ENCODE measurements around the gene COPS3.

The COPS3 gene

DNA sequence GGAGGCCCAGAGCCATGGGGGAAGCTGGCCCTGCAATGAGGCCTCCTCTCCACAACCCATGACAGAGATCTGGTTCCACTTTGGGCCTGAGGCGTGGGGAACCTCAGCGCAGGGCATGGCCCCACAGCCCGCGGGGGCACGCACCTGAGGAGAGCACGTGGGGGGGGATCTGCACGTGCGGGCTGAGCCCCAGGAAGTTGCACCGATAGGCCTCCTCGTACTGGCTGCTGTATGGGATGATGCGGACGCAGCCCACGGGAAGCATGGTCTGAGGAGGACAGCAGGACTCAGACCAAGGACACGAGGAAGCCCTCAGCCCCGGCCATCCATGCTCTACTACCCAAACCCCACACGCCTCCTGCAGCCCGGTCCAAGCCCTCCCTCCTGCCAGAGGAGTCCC is 64.8 kb downstream of the COPS3 start:
- Histone ChIP-seq H3K9me3 (ENCODE audit: control insufficient read depth, insufficient read depth, low read depth, low read length) (no peaks in the 10 kb centered on the region), H3K27ac (ENCODE audit: low read depth, low read length) (no peak overlapping the region), H3K4me1 (ENCODE audit: control insufficient read depth, insufficient read depth, low read length) (no peaks in the 10 kb centered on the region), H3K4me3 (ENCODE audit: low read depth, low read length) (no peak overlapping the region), H3K27me3 (ENCODE audit: control insufficient read depth, insufficient read depth, low read length) (no peaks in the 10 kb centered on the region), H3K9ac (ENCODE audit: low read length) (no peak overlapping the region), H3K36me3 (ENCODE audit: control insufficient read depth, insufficient read depth, low read length) (peaks cover 89% of the 10 kb centered on the region)

DNA sequence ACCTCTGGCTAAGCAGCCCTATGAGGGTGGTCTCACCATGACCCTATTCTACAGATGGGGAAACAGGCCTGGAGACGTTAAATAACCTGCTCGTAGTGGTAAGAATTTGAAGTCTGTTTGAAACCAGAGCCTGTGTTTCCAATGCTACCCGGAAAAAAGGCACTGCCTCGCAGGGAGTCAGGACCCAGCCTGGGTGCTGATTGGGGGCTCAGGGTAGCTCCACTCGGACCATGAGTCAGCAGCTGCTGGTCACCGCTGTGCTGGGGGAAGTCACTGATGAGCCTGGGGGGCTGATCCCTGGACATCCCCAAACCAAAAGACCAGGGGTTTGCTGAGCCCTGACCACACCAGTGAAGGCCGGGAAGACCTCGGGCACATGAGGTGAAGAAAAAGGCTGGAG is 65.5 kb downstream of the COPS3 start:
- no peaks in the 10 kb centered on the region for H3K27me3 ChIP-seq (ENCODE audit: control insufficient read depth, insufficient read depth, low read length)
- no peaks in the 10 kb centered on the region for H3K4me1 ChIP-seq (ENCODE audit: control insufficient read depth, insufficient read depth, low read length)
- H3K27ac ChIP-seq (ENCODE audit: low read depth, low read length) = no peak overlapping the region
- H3K9me3 ChIP-seq (ENCODE audit: control insufficient read depth, insufficient read depth, low read depth, low read length) = no peaks in the 10 kb centered on the region
- no peak overlapping the region for H3K4me3 ChIP-seq (ENCODE audit: low read depth, low read length)
- peaks cover 83% of the 10 kb centered on the region for H3K36me3 ChIP-seq (ENCODE audit: control insufficient read depth, insufficient read depth, low read length)
- no peak overlapping the region for H3K9ac ChIP-seq (ENCODE audit: low read length)

DNA sequence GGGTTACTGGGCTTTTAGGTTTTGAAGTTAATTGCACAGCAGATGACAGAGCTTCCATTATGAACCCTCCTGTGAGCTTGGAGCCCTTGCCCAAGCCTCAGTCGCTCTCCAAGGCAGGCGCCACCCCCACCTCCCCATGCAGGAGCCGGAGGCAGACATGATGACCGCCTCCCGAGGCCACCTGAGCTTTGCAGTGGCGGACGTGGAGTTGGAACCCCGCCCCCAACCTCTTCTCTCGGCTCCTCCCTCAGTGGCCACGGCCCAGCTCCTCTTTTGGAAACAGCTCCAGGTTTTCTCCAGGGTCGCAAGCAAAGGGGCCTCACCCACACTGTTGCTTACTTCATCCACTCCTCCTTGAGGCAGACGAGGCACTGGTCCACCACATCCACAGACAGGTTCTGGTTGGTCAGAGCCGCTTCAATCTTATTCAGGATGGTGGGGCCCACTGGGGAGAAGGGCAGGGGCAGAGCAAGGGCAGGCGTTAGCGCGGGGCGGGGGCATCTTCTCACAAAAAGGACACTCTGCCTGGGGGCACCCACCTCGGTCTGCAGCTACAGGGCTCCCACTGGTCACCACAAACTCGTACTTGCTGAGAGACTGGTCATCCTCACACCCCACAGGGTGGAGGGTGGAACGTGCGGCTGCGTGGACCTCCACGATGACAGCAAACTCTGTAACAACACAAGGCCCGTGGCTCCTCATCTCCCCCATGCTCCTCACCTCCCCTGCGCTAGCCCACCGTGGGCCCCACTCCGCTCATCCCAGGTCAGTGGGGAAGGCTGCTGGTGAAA is 66.2 kb downstream of the COPS3 start:
- Histone ChIP-seq H3K27me3 (ENCODE audit: control insufficient read depth, insufficient read depth, low read length) (no peaks in the 10 kb centered on the region), H3K4me1 (ENCODE audit: control insufficient read depth, insufficient read depth, low read length) (no peaks in the 10 kb centered on the region), H3K27ac (ENCODE audit: low read depth, low read length) (no peak overlapping the region), H3K4me3 (ENCODE audit: low read depth, low read length) (no peak overlapping the region), H3K9me3 (ENCODE audit: control insufficient read depth, insufficient read depth, low read depth, low read length) (no peaks in the 10 kb centered on the region), H3K36me3 (ENCODE audit: control insufficient read depth, insufficient read depth, low read length) (peaks cover 76% of the 10 kb centered on the region), H3K9ac (ENCODE audit: low read length) (no peak overlapping the region)

DNA sequence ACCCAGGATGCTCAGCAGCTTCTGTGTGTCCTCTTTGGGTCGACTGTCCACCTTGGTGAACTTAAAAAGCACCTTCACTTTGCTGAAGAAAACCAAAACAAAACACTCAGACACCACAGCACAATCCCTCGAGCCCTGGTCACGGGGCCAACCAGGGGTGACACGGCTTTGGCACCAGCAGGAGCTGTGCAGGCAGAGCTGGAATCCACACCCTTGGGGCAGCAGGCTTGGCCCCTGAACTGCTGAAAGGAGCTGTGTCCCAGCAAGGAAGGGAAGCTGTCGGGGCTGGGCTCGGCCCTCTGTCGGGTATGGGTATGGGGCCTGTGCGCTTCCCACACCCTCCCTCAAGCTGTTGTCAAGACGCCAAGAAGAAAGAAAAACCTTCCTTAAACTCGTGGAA is 67.3 kb downstream of the COPS3 start:
- H3K9me3 ChIP-seq (ENCODE audit: control insufficient read depth, insufficient read depth, low read depth, low read length) = no peaks in the 10 kb centered on the region
- H3K4me3 ChIP-seq (ENCODE audit: low read depth, low read length) = no peak overlapping the region
- no peak overlapping the region for H3K9ac ChIP-seq (ENCODE audit: low read length)
- H3K36me3 ChIP-seq (ENCODE audit: control insufficient read depth, insufficient read depth, low read length) = peaks cover 67% of the 10 kb centered on the region
- H3K27me3 ChIP-seq (ENCODE audit: control insufficient read depth, insufficient read depth, low read length) = no peaks in the 10 kb centered on the region
- H3K4me1 ChIP-seq (ENCODE audit: control insufficient read depth, insufficient read depth, low read length) = no peaks in the 10 kb centered on the region
- H3K27ac ChIP-seq (ENCODE audit: low read depth, low read length) = no peak overlapping the region

DNA sequence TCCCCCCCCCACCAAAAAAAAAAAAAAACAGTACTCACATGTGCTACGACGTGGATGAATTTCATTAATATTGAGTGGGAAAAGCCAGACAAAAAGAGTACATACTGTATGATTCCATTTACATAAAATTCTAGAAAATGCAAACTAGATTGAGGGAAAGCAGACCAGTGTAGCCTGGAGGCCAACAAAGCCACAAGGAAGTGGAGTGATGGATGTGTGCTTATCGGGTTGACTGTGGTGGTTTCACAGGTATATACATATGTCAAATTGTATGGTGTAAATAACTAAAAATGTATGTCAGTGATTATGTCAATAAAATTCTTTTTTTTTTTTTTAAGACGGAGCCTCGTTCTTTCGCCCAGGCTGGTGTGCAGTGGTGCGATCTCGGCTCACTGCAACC is 73.0 kb downstream of the COPS3 start:
- Histone ChIP-seq H3K36me3 (ENCODE audit: control insufficient read depth, insufficient read depth, low read length) (peaks cover 13% of the 10 kb centered on the region), H3K9ac (ENCODE audit: low read length) (no peak overlapping the region), H3K27ac (ENCODE audit: low read depth, low read length) (no peak overlapping the region), H3K9me3 (ENCODE audit: control insufficient read depth, insufficient read depth, low read depth, low read length) (0 out of 2 replicates have a peak, but pooled peaks cover 4% of the 10 kb centered on the region), H3K27me3 (ENCODE audit: control insufficient read depth, insufficient read depth, low read length) (no peaks in the 10 kb centered on the region), H3K4me1 (ENCODE audit: control insufficient read depth, insufficient read depth, low read length) (no peaks in the 10 kb centered on the region), H3K4me3 (ENCODE audit: low read depth, low read length) (no peak overlapping the region)

DNA sequence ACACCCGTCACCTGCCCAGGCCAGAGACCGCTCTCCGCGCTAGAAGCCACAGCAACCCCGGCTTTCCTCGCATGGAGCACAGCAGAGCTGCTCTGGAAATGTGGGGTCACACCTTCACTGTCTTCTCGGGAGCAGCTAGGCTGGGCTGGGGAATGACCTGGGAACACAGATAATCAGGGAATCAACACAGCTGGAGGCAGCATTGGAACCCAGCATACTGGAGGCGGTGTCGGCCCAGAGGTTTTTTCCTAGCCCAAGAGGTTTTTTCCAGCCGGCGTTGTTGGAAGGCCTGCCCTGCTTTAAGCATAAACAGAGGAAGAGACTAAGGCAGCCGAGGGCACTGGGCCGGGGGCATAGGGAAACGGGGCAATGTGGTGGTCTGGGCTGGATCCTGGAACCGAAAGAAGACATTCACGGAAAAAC is 74.1 kb downstream of the COPS3 start:
- H3K36me3 ChIP-seq (ENCODE audit: control insufficient read depth, insufficient read depth, low read length) = peaks cover 5% of the 10 kb centered on the region; the same call in 1 of the 2 replicates
- 0 out of 2 replicates have a peak, but pooled peaks cover 4% of the 10 kb centered on the region for H3K9me3 ChIP-seq (ENCODE audit: control insufficient read depth, insufficient read depth, low read depth, low read length)
- H3K27ac ChIP-seq (ENCODE audit: low read depth, low read length) = no peak overlapping the region
- no peaks in the 10 kb centered on the region for H3K4me1 ChIP-seq (ENCODE audit: control insufficient read depth, insufficient read depth, low read length)
- no peak overlapping the region for H3K4me3 ChIP-seq (ENCODE audit: low read depth, low read length)
- no peaks in the 10 kb centered on the region for H3K27me3 ChIP-seq (ENCODE audit: control insufficient read depth, insufficient read depth, low read length)
- H3K9ac ChIP-seq (ENCODE audit: low read length) = no peak overlapping the region

DNA sequence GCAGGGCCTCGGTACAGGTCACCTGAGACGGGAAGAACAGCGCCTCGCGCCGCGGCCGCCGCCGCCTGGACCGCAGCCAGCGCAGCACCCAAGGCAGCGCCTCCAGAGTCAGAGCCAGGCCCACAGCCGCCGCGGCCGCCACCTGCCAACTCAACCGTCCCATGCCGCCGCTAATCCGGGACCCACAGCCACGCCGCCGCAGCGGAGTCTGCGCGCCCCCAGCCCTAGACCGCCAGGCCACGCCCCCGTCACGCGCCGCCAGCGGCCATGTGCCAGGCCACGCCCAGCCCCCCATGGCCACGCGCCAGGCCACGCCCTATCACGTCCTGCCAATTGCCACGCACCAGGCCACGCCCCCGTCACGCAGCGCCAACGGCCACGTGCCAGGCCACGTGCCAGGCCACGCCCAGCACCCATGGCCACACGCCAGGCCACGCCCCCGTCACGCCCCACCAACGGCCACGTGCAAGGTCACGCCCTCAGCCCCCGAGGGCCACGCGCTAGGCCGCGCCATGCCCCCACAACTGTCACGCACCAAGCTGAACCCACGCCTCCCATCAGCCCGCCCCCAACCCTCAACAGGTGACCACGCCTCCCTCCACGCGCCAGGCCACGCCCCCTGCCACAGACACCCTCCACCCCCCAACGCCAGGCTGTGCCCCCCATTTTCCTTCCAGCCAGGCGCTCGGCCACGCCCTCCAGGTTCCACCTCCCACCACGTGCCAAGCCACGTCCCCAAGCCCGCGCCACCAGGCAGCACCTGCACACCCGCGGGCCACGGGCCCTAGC is 74.7 kb downstream of the COPS3 start, which contains the start of gene PLD6:
PLD6 (minus strand) TSS at position 210 of the 789 bp plus-strand sequence; CDS start at position 163, 47 bp downstream.
- Histone ChIP-seq H3K4me1 (ENCODE audit: control insufficient read depth, insufficient read depth, low read length) (no peaks in the 10 kb centered on the region), H3K27ac (ENCODE audit: low read depth, low read length) (no peak within 1 kb of the TSS), H3K9me3 (ENCODE audit: control insufficient read depth, insufficient read depth, low read depth, low read length) (0 out of 2 replicates have a peak, but pooled peaks cover 4% of the 10 kb centered on the region), H3K9ac (ENCODE audit: low read length) (no peak within 1 kb of the TSS), H3K27me3 (ENCODE audit: control insufficient read depth, insufficient read depth, low read length) (no peaks in the 10 kb centered on the region), H3K36me3 (ENCODE audit: control insufficient read depth, insufficient read depth, low read length) (peaks cover 1% of the 10 kb centered on the region; the same call in 1 of the 2 replicates), H3K4me3 (ENCODE audit: low read depth, low read length) (peak within 1 kb of the TSS; percentile 35; the same call in 1 of the 2 replicates)

DNA sequence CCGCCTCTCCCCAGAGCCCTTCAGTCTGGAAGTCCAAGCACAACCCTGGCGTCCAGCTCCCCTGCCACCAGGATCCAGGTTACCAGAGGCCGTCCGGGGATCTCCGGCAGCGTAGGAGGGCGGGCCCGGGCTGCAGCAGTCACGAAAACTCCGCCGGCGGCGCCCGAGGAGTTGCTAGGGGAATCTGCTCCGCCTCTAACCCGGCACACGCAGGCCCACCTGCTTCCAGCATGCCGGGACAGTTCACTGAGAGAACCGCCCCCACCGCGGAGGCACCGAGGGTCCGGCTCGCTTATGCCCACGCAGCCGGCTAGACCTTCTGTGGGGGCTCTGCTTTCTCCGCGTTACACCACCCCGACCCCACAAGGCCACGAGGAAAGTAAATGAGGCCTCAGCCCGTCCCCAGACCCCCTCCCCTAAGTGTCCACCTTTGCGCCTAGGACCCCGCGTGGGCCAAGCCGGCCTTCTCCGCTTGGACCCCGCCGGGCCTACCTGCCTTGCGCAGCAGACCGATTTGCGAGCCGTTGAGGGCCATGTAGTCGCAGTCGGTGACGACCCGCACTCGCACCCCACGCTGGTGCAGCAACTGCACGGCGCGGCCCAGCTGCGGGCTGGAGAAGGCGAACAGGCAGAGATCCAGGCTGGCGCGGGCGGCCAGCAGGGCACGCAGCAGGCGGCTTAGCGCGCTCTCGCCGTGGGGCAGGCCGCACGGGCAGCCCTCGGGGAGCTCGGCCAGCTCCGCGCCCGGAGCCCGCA is 75.5 kb downstream of the COPS3 start:
- Histone ChIP-seq H3K36me3 (ENCODE audit: control insufficient read depth, insufficient read depth, low read length) (no peaks in the 10 kb centered on the region), H3K9ac (ENCODE audit: low read length) (no peak overlapping the region), H3K4me1 (ENCODE audit: control insufficient read depth, insufficient read depth, low read length) (no peaks in the 10 kb centered on the region), H3K4me3 (ENCODE audit: low read depth, low read length) (peak overlapping the region; percentile 35; the same call in 1 of the 2 replicates), H3K27ac (ENCODE audit: low read depth, low read length) (no peak overlapping the region), H3K9me3 (ENCODE audit: control insufficient read depth, insufficient read depth, low read depth, low read length) (0 out of 2 replicates have a peak, but pooled peaks cover 4% of the 10 kb centered on the region), H3K27me3 (ENCODE audit: control insufficient read depth, insufficient read depth, low read length) (no peaks in the 10 kb centered on the region)

DNA sequence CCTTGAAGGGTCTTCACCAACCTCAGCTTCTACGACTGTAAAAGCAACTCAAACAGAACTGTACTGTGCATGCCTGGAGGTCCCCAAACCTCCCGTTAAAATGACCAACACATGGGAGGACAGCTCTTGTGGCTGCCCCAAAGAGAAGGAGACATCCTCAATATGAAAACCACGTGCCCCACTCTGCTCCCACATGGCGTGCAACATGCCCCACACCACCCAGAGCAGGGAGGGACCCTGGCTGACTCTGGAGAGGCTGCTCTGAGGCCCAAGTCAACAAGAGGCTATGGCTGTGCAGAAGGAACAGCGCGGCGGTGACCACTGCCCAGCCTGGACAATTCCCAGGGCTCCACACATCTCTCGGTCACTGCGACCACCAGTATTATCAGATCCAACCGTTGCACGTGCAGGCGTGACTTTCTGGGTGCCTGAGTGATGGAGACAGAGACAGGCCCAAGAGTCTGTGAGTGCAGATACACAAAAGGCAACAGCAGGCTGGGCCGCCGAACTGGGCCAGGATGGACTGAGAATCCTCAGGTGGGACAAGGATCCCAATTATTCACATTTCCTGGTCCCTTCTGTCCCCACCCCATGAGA is 76.3 kb downstream of the COPS3 start:
- no peaks in the 10 kb centered on the region for H3K36me3 ChIP-seq (ENCODE audit: control insufficient read depth, insufficient read depth, low read length)
- H3K4me3 ChIP-seq (ENCODE audit: low read depth, low read length) = no peak overlapping the region
- H3K27me3 ChIP-seq (ENCODE audit: control insufficient read depth, insufficient read depth, low read length) = no peaks in the 10 kb centered on the region
- H3K27ac ChIP-seq (ENCODE audit: low read depth, low read length) = no peak overlapping the region
- no peaks in the 10 kb centered on the region for H3K4me1 ChIP-seq (ENCODE audit: control insufficient read depth, insufficient read depth, low read length)
- 0 out of 2 replicates have a peak, but pooled peaks cover 4% of the 10 kb centered on the region for H3K9me3 ChIP-seq (ENCODE audit: control insufficient read depth, insufficient read depth, low read depth, low read length)
- H3K9ac ChIP-seq (ENCODE audit: low read length) = no peak overlapping the region

DNA sequence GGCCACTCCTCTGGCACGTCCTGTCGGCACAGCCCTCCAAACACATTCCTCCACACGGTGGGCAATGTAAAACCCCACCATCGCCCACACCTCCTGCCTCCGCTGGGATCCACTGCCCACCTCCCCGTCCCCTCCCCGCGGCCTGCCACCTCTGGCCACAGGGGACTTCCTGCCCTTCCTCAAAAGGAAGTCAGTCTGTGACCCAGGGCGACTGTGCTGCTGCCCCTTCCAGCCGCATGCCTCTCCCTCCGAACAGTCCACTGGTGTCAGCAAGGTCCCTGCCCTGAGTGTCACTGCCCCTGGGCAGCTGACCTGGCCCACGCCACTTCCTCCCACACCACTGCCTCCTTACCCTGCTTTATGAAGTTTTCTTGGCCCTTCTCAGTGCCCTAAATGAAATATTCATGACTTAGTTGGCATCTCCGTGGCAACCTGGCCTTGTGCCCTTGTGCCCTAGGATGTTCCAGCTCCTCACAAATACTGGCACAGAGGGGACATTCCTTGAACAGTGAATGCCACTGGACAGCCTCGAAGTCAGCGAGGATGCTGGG is 76.9 kb downstream of the COPS3 start:
- Histone ChIP-seq H3K4me3 (ENCODE audit: low read depth, low read length) (no peak overlapping the region), H3K27me3 (ENCODE audit: control insufficient read depth, insufficient read depth, low read length) (no peaks in the 10 kb centered on the region), H3K9me3 (ENCODE audit: control insufficient read depth, insufficient read depth, low read depth, low read length) (0 out of 2 replicates have a peak, but pooled peaks cover 4% of the 10 kb centered on the region), H3K4me1 (ENCODE audit: control insufficient read depth, insufficient read depth, low read length) (no peaks in the 10 kb centered on the region), H3K36me3 (ENCODE audit: control insufficient read depth, insufficient read depth, low read length) (no peaks in the 10 kb centered on the region), H3K9ac (ENCODE audit: low read length) (no peak overlapping the region), H3K27ac (ENCODE audit: low read depth, low read length) (no peak overlapping the region)
